ENCODE results near the gene CLDN19. TPM values are rescaled to one million over a fixed set of nuclear protein-coding genes. Genes with fewer than 3 reads are reported as not detected.
A peak's percentile ranks its signal among the peaks of the same experiment; 100 is the strongest.

The CLDN19 gene
- total and polyA plus RNA-seq, 4 donors = 0.14 to 5.1 TPM; not detected in 2

- no peak for TF ChIP-seq FOXA2 (IDR thresholded peaks at IDR 0.05)
- 93% methylated on average over 5 of the region's 5 CpGs for WGBS
These were observed 46.1 kb upstream of the CLDN19 start for GRCh38 chr1:42786097-42786496.

DNA sequence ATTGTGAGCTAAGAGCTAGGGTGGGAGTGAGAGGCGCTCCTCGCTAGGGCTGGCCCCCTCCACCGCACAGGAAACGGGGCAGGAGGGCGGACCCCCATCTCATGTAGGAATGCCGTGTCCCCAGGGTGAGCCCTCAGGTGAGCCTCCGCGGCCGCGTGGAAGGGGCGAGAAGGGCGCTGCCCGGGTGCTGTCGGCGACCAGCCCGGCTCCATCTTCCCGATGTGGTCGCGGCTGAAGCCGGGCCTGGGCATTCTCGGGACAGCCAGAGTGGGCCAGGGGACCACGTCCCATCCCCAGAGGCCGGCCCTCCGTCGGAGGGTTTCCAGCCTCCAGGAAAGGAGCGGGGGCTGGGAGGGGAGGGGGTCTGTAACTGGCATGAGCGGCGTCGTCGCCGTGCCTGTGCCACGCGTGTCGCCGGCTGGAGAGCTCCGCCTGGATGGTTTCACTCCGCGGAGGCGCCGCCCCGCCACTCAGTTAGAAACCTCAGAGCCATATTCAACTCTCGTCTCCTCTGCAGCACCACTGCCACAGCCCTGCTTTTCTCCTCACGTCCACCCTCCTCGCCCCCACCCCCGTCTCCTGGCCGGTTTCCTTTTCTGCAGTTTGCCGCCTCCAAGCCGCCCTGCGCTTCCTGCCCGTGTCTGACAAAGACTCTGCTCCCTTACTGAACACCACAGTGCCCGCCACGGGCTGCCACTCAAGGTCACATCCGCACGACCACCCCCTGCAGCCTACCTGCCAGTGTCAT lies 45.1 kb upstream of the CLDN19 start, which contains the start of gene TMEM269:
Gene TMEM269 (plus strand): TSS at position 46 of the 748 bp plus-strand sequence. CDS start 4,903 bp downstream, outside the sequence.
- TF ChIP-seq HNF4A (conservative IDR thresholded peaks at IDR 0.05) (no peak), CTCF (IDR thresholded peaks at IDR 0.05; ENCODE audit: low read depth, low read length, missing input control) (no peak), FOXA1 (IDR thresholded peaks at IDR 0.05) (no peak), RAD21 (IDR thresholded peaks at IDR 0.05) (no peak), MAX (IDR thresholded peaks at IDR 0.05) (no peak), YY1 (IDR thresholded peaks at IDR 0.05) (no peak), NR2F2 (IDR thresholded peaks at IDR 0.05) (no peak)
- TF ChIP-seq, protein P1, sequence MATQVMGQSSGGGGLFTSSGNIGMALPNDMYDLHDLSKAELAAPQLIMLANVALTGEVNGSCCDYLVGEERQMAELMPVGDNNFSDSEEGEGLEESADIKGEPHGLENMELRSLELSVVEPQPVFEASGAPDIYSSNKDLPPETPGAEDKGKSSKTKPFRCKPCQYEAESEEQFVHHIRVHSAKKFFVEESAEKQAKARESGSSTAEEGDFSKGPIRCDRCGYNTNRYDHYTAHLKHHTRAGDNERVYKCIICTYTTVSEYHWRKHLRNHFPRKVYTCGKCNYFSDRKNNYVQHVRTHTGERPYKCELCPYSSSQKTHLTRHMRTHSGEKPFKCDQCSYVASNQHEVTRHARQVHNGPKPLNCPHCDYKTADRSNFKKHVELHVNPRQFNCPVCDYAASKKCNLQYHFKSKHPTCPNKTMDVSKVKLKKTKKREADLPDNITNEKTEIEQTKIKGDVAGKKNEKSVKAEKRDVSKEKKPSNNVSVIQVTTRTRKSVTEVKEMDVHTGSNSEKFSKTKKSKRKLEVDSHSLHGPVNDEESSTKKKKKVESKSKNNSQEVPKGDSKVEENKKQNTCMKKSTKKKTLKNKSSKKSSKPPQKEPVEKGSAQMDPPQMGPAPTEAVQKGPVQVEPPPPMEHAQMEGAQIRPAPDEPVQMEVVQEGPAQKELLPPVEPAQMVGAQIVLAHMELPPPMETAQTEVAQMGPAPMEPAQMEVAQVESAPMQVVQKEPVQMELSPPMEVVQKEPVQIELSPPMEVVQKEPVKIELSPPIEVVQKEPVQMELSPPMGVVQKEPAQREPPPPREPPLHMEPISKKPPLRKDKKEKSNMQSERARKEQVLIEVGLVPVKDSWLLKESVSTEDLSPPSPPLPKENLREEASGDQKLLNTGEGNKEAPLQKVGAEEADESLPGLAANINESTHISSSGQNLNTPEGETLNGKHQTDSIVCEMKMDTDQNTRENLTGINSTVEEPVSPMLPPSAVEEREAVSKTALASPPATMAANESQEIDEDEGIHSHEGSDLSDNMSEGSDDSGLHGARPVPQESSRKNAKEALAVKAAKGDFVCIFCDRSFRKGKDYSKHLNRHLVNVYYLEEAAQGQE (IDR thresholded peaks at IDR 0.05) = no peak
- H3K9me3 ChIP-seq (ENCODE audit: control insufficient read depth in 4 of 4, low read length in 3 of 4) = no peaks in the 10 kb centered on the region
- H3K27me3 ChIP-seq (ENCODE audit: control insufficient read depth in 4 of 4, insufficient read depth in 4 of 4, low read length in 3 of 4) = no peaks in the 10 kb centered on the region
- WGBS = 22% methylated on average over 54 of the region's 54 CpGs
- H3K27ac ChIP-seq (ENCODE audit: low read depth in 1 of 2, low read length in 2 of 2) = no peak within 1 kb of the TSS
- H3K9ac ChIP-seq (ENCODE audit: low read depth in 1 of 2, low read length in 2 of 2) = no peak within 1 kb of the TSS
- peak within 1 kb of the TSS in 1 of 3 donors; percentile 25 for H3K4me3 ChIP-seq (ENCODE audit: low read depth in 1 of 3, low read length in 3 of 3)
- H3K36me3 ChIP-seq (ENCODE audit: control insufficient read depth in 4 of 4, insufficient read depth in 3 of 4, low read depth in 1 of 4, low read length in 3 of 4) = peaks cover 2 to 17% (median 11%) of the 10 kb centered on the region in 4 donors
- H3K4me1 ChIP-seq (ENCODE audit: control insufficient read depth in 4 of 4, insufficient read depth in 4 of 4, low read length in 3 of 4) = peaks cover 0 to 10% (median 2%) of the 10 kb centered on the region in 4 donors
- DNase-seq (ENCODE audit: low spot score) = no peak

More at GRCh38 chr1:42786097-42786496, 46.1 kb upstream of the CLDN19 start:
- Histone ChIP-seq H3K4me1 (ENCODE audit: control insufficient read depth in 4 of 4, insufficient read depth in 4 of 4, low read length in 3 of 4) (peaks cover 0 to 10% (median 2%) of the 10 kb centered on the region in 4 donors), H3K27ac (ENCODE audit: low read depth in 1 of 2, low read length in 2 of 2) (no peak overlapping the region), H3K4me3 (ENCODE audit: low read depth in 1 of 3, low read length in 3 of 3) (no peak overlapping the region), H3K36me3 (ENCODE audit: control insufficient read depth in 4 of 4, insufficient read depth in 3 of 4, low read depth in 1 of 4, low read length in 3 of 4) (peaks cover 0 to 13% (median 4%) of the 10 kb centered on the region in 4 donors), H3K9ac (ENCODE audit: low read depth in 1 of 2, low read length in 2 of 2) (no peak overlapping the region), H3K27me3 (ENCODE audit: control insufficient read depth in 4 of 4, insufficient read depth in 4 of 4, low read length in 3 of 4) (no peaks in the 10 kb centered on the region), H3K9me3 (ENCODE audit: control insufficient read depth in 4 of 4, low read length in 3 of 4) (no peaks in the 10 kb centered on the region)
- DNase-seq (ENCODE audit: low spot score) = no peak

- no peak overlapping the region for H3K9ac ChIP-seq (ENCODE audit: low read depth in 1 of 2, low read length in 2 of 2)
- no peak for DNase-seq (ENCODE audit: low spot score)
- H3K9me3 ChIP-seq (ENCODE audit: control insufficient read depth in 4 of 4, low read length in 3 of 4) = no peaks in the 10 kb centered on the region
- H3K4me1 ChIP-seq (ENCODE audit: control insufficient read depth in 4 of 4, insufficient read depth in 4 of 4, low read length in 3 of 4) = peaks cover 0 to 10% (median 2%) of the 10 kb centered on the region in 4 donors
- peaks cover 2 to 20% (median 11%) of the 10 kb centered on the region in 4 donors for H3K36me3 ChIP-seq (ENCODE audit: control insufficient read depth in 4 of 4, insufficient read depth in 3 of 4, low read depth in 1 of 4, low read length in 3 of 4)
- H3K27ac ChIP-seq (ENCODE audit: low read depth in 1 of 2, low read length in 2 of 2) = no peak overlapping the region
- H3K4me3 ChIP-seq (ENCODE audit: low read depth in 1 of 3, low read length in 3 of 3) = no peak overlapping the region
- H3K27me3 ChIP-seq (ENCODE audit: control insufficient read depth in 4 of 4, insufficient read depth in 4 of 4, low read length in 3 of 4) = no peaks in the 10 kb centered on the region
- WGBS = 90% methylated on average over 18 of the region's 18 CpGs
- TF ChIP-seq RXRA (IDR thresholded peaks at IDR 0.05) (no peak), RAD21 (IDR thresholded peaks at IDR 0.05) (no peak), JUND (IDR thresholded peaks at IDR 0.05) (no peak), ZBTB33 (IDR thresholded peaks at IDR 0.05) (no peak), FOXA1 (IDR thresholded peaks at IDR 0.05) (no peak)
- TF ChIP-seq, protein P1 (IDR thresholded peaks at IDR 0.05) = no peak
These were observed 44.5 kb upstream of the CLDN19 start for GRCh38 chr1:42784547-42784945.

Data from liver (tissue), 9 donors.